Smooth muscle cell (in vitro differentiated cells): ENCODE results near the gene BHLHE40. TPM values are rescaled to one million over a fixed set of nuclear protein-coding genes. Genes with fewer than 3 reads are reported as not detected.

Experiments used
- DNase-seq: peaks from one replicate; lab custom pipeline; 2025; ENCODE audit not compliant: unreplicated experiment; lab: John Stamatoyannopoulos, UW
- H2AFZ ChIP-seq: fragments of 200-600 bp; sonication (generic); 2 replicates; pipeline ENCODE4 v1.6.0; 2016; ENCODE audit warnings: antibody characterized with exemption, low read depth, mild to moderate bottlenecking
- H3F3A ChIP-seq: fragments of 200-600 bp; sonication (generic); 2 replicates; pipeline ENCODE4 v1.6.0; 2017; ENCODE audit warnings: antibody characterized with exemption, low read depth
- H3K27ac ChIP-seq: fragments of 200-600 bp; sonication (generic); 2 replicates; pipeline ENCODE4 v1.5.1; 2016; ENCODE audit warnings: low read depth, mild to moderate bottlenecking
- H3K27me3 ChIP-seq: fragments of 200-600 bp; sonication (generic); 2 replicates; pipeline ENCODE4 v1.6.1; 2016; ENCODE audit warnings: low read depth, mild to moderate bottlenecking
- H3K36me3 ChIP-seq: fragments of 200-600 bp; sonication (generic); 2 replicates; pipeline ENCODE4 v1.5.1; 2016; ENCODE audit warnings: low read depth
- H3K4me1 ChIP-seq: fragments of 200-600 bp; sonication (generic); 2 replicates; pipeline ENCODE4 v1.5.1; 2016; ENCODE audit warnings: low read depth
- H3K4me2 ChIP-seq: fragments of 200-600 bp; sonication (generic); 2 replicates; pipeline ENCODE4 v1.6.0; 2016; ENCODE audit warnings: mild to moderate bottlenecking
- H3K4me3 ChIP-seq: fragments of 200-600 bp; sonication (generic); 2 replicates; pipeline ENCODE4 v1.5.1; 2016; ENCODE audit warnings: mild to moderate bottlenecking
- H3K79me2 ChIP-seq: fragments of 200-600 bp; sonication (generic); 2 replicates; pipeline ENCODE4 v1.6.0; 2016; ENCODE audit warnings: low read depth, mild to moderate bottlenecking
- H3K9ac ChIP-seq: fragments of 200-600 bp; sonication (generic); 2 replicates; pipeline ENCODE4 v1.6.0; 2016; ENCODE audit warnings: low read depth
- H3K9me3 ChIP-seq: fragments of 200-600 bp; sonication (generic); replicated peaks from 2 replicates; pipeline ENCODE4 v1.5.1; 2016; ENCODE audit warnings: low read depth
- H4K20me1 ChIP-seq: fragments of 200-600 bp; sonication (generic); 2 replicates; pipeline ENCODE4 v1.6.0; 2016; ENCODE audit warnings: low read depth
- CTCF ChIP-seq: fragments of 200-600 bp; sonication (generic); IDR thresholded peaks from 2 replicates; pipeline ENCODE4 v1.5.1; 2017; ENCODE audit warnings: borderline replicate concordance, mild to moderate bottlenecking, antibody characterized with exemption; ENCODE audit not compliant: insufficient read depth, poor library complexity, severe bottlenecking
- WGBS: methylation state at CpG from one replicate; pipeline ENCODE4 v1.1.7; 2016; ENCODE audit warnings: low lambda C conversion rate; 5-methylcytosine and 5-hydroxymethylcytosine counted together
- polyA plus RNA-seq: library from polyadenylated mRNA; unstranded; fragments of >200 nt; fragmentation: Nextera tagmentation; extraction: Ambion mirVana; gene quantifications from 2 replicates; pipeline ENCODE4 v1.2.1, GENCODE V29; 2016
- total RNA-seq: library from RNA; depleted of rRNA; stranded (reverse); fragments of >200 nt; gene quantifications from 2 replicates; pipeline ENCODE4 v1.2.3, GENCODE V29; 2014

The BHLHE40 gene
- total and polyA plus RNA-seq, 2 experiments from 2014 or later, result 195 to 209 TPM

- Histone ChIP-seq H3F3A (peaks cover 21% of the 10 kb centered on the region), H4K20me1 (no peaks in the 10 kb centered on the region), H3K79me2 (no peaks in the 10 kb centered on the region), H3K4me3 (no peak overlapping the region), H3K36me3 (no peaks in the 10 kb centered on the region), H3K27ac (no peak overlapping the region), H2AFZ (no peak overlapping the region), H3K27me3 (no peaks in the 10 kb centered on the region), H3K9ac (no peak overlapping the region), H3K4me2 (no peak overlapping the region), H3K4me1 (no peaks in the 10 kb centered on the region), H3K9me3 (no peaks in the 10 kb centered on the region)
- 92% methylated on average over 4 of the region's 4 CpGs for WGBS
- no peak for DNase-seq
- TF ChIP-seq CTCF, result no peak
These were observed 21.9 kb downstream of the BHLHE40 start for GRCh38 chr3:5001135-5001534.

- DNase-seq, result no peak
- no peak for TF ChIP-seq CTCF
- 91% methylated on average over 1 of the region's 1 CpG for WGBS
These were observed 22.6 kb downstream of the BHLHE40 start for GRCh38 chr3:5001805-5002173.

GRCh38 chr3:5002174-5002870, 23.1 kb downstream of the BHLHE40 start:
- Histone ChIP-seq H2AFZ (no peak overlapping the region), H3K9ac (peak overlapping the region; percentile 38), H3K4me1 (no peaks in the 10 kb centered on the region), H3K36me3 (no peaks in the 10 kb centered on the region), H3K27ac (peak overlapping the region; percentile 79), H3K4me2 (no peak overlapping the region), H4K20me1 (no peaks in the 10 kb centered on the region), H3K27me3 (no peaks in the 10 kb centered on the region), H3K4me3 (no peak overlapping the region), H3F3A (peaks cover 21% of the 10 kb centered on the region), H3K9me3 (no peaks in the 10 kb centered on the region), H3K79me2 (no peaks in the 10 kb centered on the region)
- TF ChIP-seq CTCF, result no peak
- WGBS, result 15% methylated on average over 16 of the region's 16 CpGs
- DNase-seq, result no peak

More at GRCh38 chr3:5001805-5002173, 22.6 kb downstream of the BHLHE40 start:
- H3K27me3 ChIP-seq, result no peaks in the 10 kb centered on the region
- H3K36me3 ChIP-seq, result no peaks in the 10 kb centered on the region
- no peaks in the 10 kb centered on the region for H3K4me1 ChIP-seq
- no peak overlapping the region for H3K4me3 ChIP-seq
- no peaks in the 10 kb centered on the region for H4K20me1 ChIP-seq
- no peaks in the 10 kb centered on the region for H3K9me3 ChIP-seq
- H3K4me2 ChIP-seq, result no peak overlapping the region
- peak overlapping the region; percentile 38 for H3K9ac ChIP-seq
- no peak overlapping the region for H2AFZ ChIP-seq
- peaks cover 21% of the 10 kb centered on the region for H3F3A ChIP-seq
- H3K27ac ChIP-seq, result peak overlapping the region; percentile 79
- H3K79me2 ChIP-seq, result no peaks in the 10 kb centered on the region

GRCh38 chr3:5002871-5003247, 23.6 kb downstream of the BHLHE40 start:
- peak overlapping the region; percentile 79 for H3K27ac ChIP-seq
- H3K9ac ChIP-seq, result peak overlapping the region; percentile 26
- H3K4me3 ChIP-seq, result no peak overlapping the region
- no peak overlapping the region for H2AFZ ChIP-seq
- H3K4me1 ChIP-seq, result no peaks in the 10 kb centered on the region
- H3F3A ChIP-seq, result peaks cover 21% of the 10 kb centered on the region
- no peaks in the 10 kb centered on the region for H3K79me2 ChIP-seq
- TF ChIP-seq CTCF, result no peak
- 62% methylated on average over 6 of the region's 6 CpGs for WGBS
- DNase-seq, result no peak
- H3K4me2 ChIP-seq, result no peak overlapping the region
- no peaks in the 10 kb centered on the region for H3K27me3 ChIP-seq
- no peaks in the 10 kb centered on the region for H3K9me3 ChIP-seq
- H4K20me1 ChIP-seq, result no peaks in the 10 kb centered on the region
- H3K36me3 ChIP-seq, result no peaks in the 10 kb centered on the region
